ENCODE measurements around the gene IL13.

The IL13 gene

GRCh38 chr5:132641841-132642240, 16.1 kb upstream of the IL13 start:
- Histone ChIP-seq H3K36me3 (ENCODE audit: control insufficient read depth, insufficient read depth, low read length) (no peaks in the 10 kb centered on the region), H3K4me2 (ENCODE audit: low read length) (no peak overlapping the region), H3K27ac (no peak overlapping the region), H3K27me3 (ENCODE audit: control insufficient read depth, insufficient read depth, low read length) (no peaks in the 10 kb centered on the region), H2AFZ (no peak overlapping the region), H3K9me3 (ENCODE audit: control insufficient read depth, low read length) (no peaks in the 10 kb centered on the region), H3K79me2 (no peaks in the 10 kb centered on the region), H3K4me1 (no peaks in the 10 kb centered on the region), H3K9ac (no peak overlapping the region), H3K4me3 (ENCODE audit: low read depth, low read length) (no peak overlapping the region)
- TF ChIP-seq CTCF (IDR thresholded peaks at IDR 0.05): no peak

GRCh38 chr5:132644177-132644576, 13.8 kb upstream of the IL13 start:
- TF ChIP-seq CTCF (IDR thresholded peaks at IDR 0.05): no peak
- H3K4me2 ChIP-seq (ENCODE audit: low read length): no peak overlapping the region
- H3K36me3 ChIP-seq (ENCODE audit: control insufficient read depth, insufficient read depth, low read length): no peaks in the 10 kb centered on the region

GRCh38 chr5:132646583-132647266, 11.2 kb upstream of the IL13 start:
- H3K27ac ChIP-seq: no peak overlapping the region
- no peak overlapping the region for H3K4me2 ChIP-seq (ENCODE audit: low read length)
- no peaks in the 10 kb centered on the region for H3K9me3 ChIP-seq (ENCODE audit: control insufficient read depth, low read length)
- no peaks in the 10 kb centered on the region for H3K79me2 ChIP-seq
- no peak for TF ChIP-seq CTCF (IDR thresholded peaks at IDR 0.05)
- no peaks in the 10 kb centered on the region for H3K36me3 ChIP-seq (ENCODE audit: control insufficient read depth, insufficient read depth, low read length)
- no peaks in the 10 kb centered on the region for H3K27me3 ChIP-seq (ENCODE audit: control insufficient read depth, insufficient read depth, low read length)
- H2AFZ ChIP-seq: no peak overlapping the region
- no peak overlapping the region for H3K9ac ChIP-seq
- H3K4me3 ChIP-seq (ENCODE audit: low read depth, low read length): no peak overlapping the region
- no peaks in the 10 kb centered on the region for H3K4me1 ChIP-seq

More at GRCh38 chr5:132644177-132644576, 13.8 kb upstream of the IL13 start:
- H3K27me3 ChIP-seq (ENCODE audit: control insufficient read depth, insufficient read depth, low read length): no peaks in the 10 kb centered on the region
- H3K79me2 ChIP-seq: no peaks in the 10 kb centered on the region
- H3K9ac ChIP-seq: no peak overlapping the region
- H3K4me1 ChIP-seq: no peaks in the 10 kb centered on the region
- no peak overlapping the region for H3K4me3 ChIP-seq (ENCODE audit: low read depth, low read length)
- H2AFZ ChIP-seq: no peak overlapping the region
- H3K27ac ChIP-seq: no peak overlapping the region
- H3K9me3 ChIP-seq (ENCODE audit: control insufficient read depth, low read length): no peaks in the 10 kb centered on the region

- Histone ChIP-seq H3K36me3 (ENCODE audit: control insufficient read depth, insufficient read depth, low read length) (no peaks in the 10 kb centered on the region), H3K79me2 (no peaks in the 10 kb centered on the region), H3K27ac (no peak overlapping the region), H3K4me1 (no peaks in the 10 kb centered on the region), H3K4me3 (ENCODE audit: low read depth, low read length) (no peak overlapping the region), H3K9ac (no peak overlapping the region), H3K4me2 (ENCODE audit: low read length) (no peak overlapping the region), H3K27me3 (ENCODE audit: control insufficient read depth, insufficient read depth, low read length) (no peaks in the 10 kb centered on the region), H3K9me3 (ENCODE audit: control insufficient read depth, low read length) (no peaks in the 10 kb centered on the region), H2AFZ (no peak overlapping the region)
- no peak for TF ChIP-seq CTCF (IDR thresholded peaks at IDR 0.05)
Observed at GRCh38 chr5:132647473-132647872, 10.5 kb upstream of the IL13 start.

- Histone ChIP-seq H3K4me2 (ENCODE audit: low read length) (no peak overlapping the region), H2AFZ (no peak overlapping the region), H3K4me1 (no peaks in the 10 kb centered on the region), H3K27ac (no peak overlapping the region), H3K9me3 (ENCODE audit: control insufficient read depth, low read length) (no peaks in the 10 kb centered on the region), H3K9ac (no peak overlapping the region), H3K79me2 (no peaks in the 10 kb centered on the region), H3K4me3 (ENCODE audit: low read depth, low read length) (no peak overlapping the region), H3K36me3 (ENCODE audit: control insufficient read depth, insufficient read depth, low read length) (no peaks in the 10 kb centered on the region), H3K27me3 (ENCODE audit: control insufficient read depth, insufficient read depth, low read length) (no peaks in the 10 kb centered on the region)
- no peak for TF ChIP-seq CTCF (IDR thresholded peaks at IDR 0.05)
Observed at GRCh38 chr5:132648355-132648754, 9.6 kb upstream of the IL13 start.

Measured in parathyroid adenoma (tissue), 2 donors.